SU-DHL-6 (cell line): ENCODE data around the gene SELENOT.

Experiments used
- H2AFZ ChIP-seq: fragments of 200-600 bp; sonication (generic); 2 replicates; pipeline ENCODE4 v1.6.1; 2014; ENCODE audit warnings: low read depth, mild to moderate bottlenecking, moderate library complexity, mixed read lengths, antibody characterized with exemption, low read length; ENCODE audit not compliant: severe bottlenecking
- H3F3A ChIP-seq: fragments of 200-600 bp; shearing (Covaris generic); 2 replicates; pipeline ENCODE4 v1.6.0; 2016; ENCODE audit warnings: antibody characterized with exemption, mild to moderate bottlenecking; ENCODE audit not compliant: insufficient read depth
- H3K27ac ChIP-seq: fragments of 200-600 bp; sonication (generic); 2 replicates; pipeline ENCODE4 v1.5.1; 2016; ENCODE audit warnings: low read depth, mild to moderate bottlenecking, low read length, moderate library complexity, mixed read lengths
- H3K27me3 ChIP-seq: fragments of 200-600 bp; sonication (generic), shearing (Covaris generic); 2 replicates; pipeline ENCODE4 v1.6.0; 2014; ENCODE audit warnings: mild to moderate bottlenecking, low read length
- H3K36me3 ChIP-seq: fragments of 200-600 bp; sonication (generic); 2 replicates; pipeline ENCODE4 v1.6.1; 2014; ENCODE audit warnings: mild to moderate bottlenecking, low read length, mixed read lengths
- H3K4me2 ChIP-seq: fragments of 300-600, 200-600 bp; shearing (Covaris generic), sonication (generic); 2 replicates; pipeline ENCODE4 v1.6.0; 2014; ENCODE audit warnings: low read length, low read depth, mild to moderate bottlenecking; ENCODE audit not compliant: poor library complexity, severe bottlenecking
- H3K4me3 ChIP-seq: fragments of 200-600 bp; sonication (generic); 2 replicates; pipeline ENCODE4 v1.5.1; 2014; ENCODE audit warnings: antibody characterized with exemption, low read length, mild to moderate bottlenecking, mixed read lengths; ENCODE audit not compliant: insufficient read depth, poor library complexity, severe bottlenecking
- H3K79me2 ChIP-seq: fragments of 200-600 bp; sonication (generic); 2 replicates; pipeline ENCODE4 v1.6.1; 2014; ENCODE audit warnings: mild to moderate bottlenecking, low read length, moderate library complexity; ENCODE audit not compliant: insufficient read depth
- H3K9ac ChIP-seq: fragments of 200-600 bp; sonication (generic); 2 replicates; pipeline ENCODE4 v1.7.0; 2014; ENCODE audit warnings: mild to moderate bottlenecking, low read length
- H3K9me2 ChIP-seq: fragments of 200-600 bp; sonication (generic); replicated peaks from 2 replicates; pipeline ENCODE4 v1.6.1; 2014; ENCODE audit warnings: low read length; ENCODE audit not compliant: insufficient read depth
- H3K9me3 ChIP-seq: fragments of 200-600 bp; sonication (generic); 2 replicates; pipeline ENCODE4 v1.6.1; 2014; ENCODE audit warnings: low read length, mixed read lengths; ENCODE audit not compliant: insufficient read depth
- H4K20me1 ChIP-seq: fragments of 200-600 bp; sonication (generic); 2 replicates; pipeline ENCODE4 v1.6.1; 2014; ENCODE audit warnings: low read depth, mild to moderate bottlenecking, antibody characterized with exemption, low read length, moderate library complexity, mixed read lengths
- EZH2phosphoT487 ChIP-seq: fragments of 200-600 bp; sonication (generic), shearing (Covaris generic); conservative IDR thresholded peaks from 2 replicates; pipeline ENCODE4 v1.6.1; 2018; ENCODE audit warnings: mild to moderate bottlenecking, antibody characterized with exemption, low read length, moderate library complexity, mixed read lengths
- TF ChIP-seq, protein P1 (sequence below): fragments of 200-600 bp; sonication (generic); IDR thresholded peaks from one replicate; pipeline ENCODE4 v1.5.1; 2017; ENCODE audit warnings: antibody characterized with exemption, mild to moderate bottlenecking, low read length, moderate library complexity; ENCODE audit not compliant: insufficient read depth, poor library complexity, severe bottlenecking

SELENOT gene

DNA sequence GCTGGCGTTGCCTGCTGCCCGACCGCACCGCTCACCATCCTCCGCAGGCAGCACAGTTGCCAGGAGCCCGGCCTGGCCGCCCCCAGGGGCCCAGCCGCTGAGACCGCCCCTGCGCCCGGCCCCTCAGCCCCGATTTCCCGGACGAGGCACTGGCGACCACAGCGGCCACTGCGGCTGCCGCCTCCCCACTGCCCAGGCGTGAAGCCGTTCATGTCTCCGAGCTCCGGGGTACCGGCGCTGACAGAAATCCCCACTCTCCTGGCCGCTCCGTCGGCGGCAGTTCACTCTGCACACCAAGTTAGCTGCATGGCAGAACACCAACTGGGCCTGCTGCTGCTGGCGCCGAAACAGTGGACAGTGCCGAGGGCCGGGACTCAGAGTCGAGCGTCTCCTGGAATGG, 8.5 kb downstream of the SELENOT start:
- H3F3A ChIP-seq = peaks cover 8% of the 10 kb centered on the region
- no peaks in the 10 kb centered on the region for H3K9me3 ChIP-seq
- H3K36me3 ChIP-seq = peaks cover 34% of the 10 kb centered on the region
- H3K4me2 ChIP-seq = no peak overlapping the region
- TF ChIP-seq EZH2phosphoT487 = no peak
- TF ChIP-seq, protein P1, sequence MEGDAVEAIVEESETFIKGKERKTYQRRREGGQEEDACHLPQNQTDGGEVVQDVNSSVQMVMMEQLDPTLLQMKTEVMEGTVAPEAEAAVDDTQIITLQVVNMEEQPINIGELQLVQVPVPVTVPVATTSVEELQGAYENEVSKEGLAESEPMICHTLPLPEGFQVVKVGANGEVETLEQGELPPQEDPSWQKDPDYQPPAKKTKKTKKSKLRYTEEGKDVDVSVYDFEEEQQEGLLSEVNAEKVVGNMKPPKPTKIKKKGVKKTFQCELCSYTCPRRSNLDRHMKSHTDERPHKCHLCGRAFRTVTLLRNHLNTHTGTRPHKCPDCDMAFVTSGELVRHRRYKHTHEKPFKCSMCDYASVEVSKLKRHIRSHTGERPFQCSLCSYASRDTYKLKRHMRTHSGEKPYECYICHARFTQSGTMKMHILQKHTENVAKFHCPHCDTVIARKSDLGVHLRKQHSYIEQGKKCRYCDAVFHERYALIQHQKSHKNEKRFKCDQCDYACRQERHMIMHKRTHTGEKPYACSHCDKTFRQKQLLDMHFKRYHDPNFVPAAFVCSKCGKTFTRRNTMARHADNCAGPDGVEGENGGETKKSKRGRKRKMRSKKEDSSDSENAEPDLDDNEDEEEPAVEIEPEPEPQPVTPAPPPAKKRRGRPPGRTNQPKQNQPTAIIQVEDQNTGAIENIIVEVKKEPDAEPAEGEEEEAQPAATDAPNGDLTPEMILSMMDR = no peak
- H3K9me2 ChIP-seq = no peaks in the 10 kb centered on the region
- peaks cover 54% of the 10 kb centered on the region for H4K20me1 ChIP-seq
- no peak overlapping the region for H3K27ac ChIP-seq
- H3K27me3 ChIP-seq = no peaks in the 10 kb centered on the region
- no peak overlapping the region for H2AFZ ChIP-seq
- H3K4me3 ChIP-seq = no peak overlapping the region
- H3K9ac ChIP-seq = no peak overlapping the region
- H3K79me2 ChIP-seq = peaks cover 82% of the 10 kb centered on the region

DNA sequence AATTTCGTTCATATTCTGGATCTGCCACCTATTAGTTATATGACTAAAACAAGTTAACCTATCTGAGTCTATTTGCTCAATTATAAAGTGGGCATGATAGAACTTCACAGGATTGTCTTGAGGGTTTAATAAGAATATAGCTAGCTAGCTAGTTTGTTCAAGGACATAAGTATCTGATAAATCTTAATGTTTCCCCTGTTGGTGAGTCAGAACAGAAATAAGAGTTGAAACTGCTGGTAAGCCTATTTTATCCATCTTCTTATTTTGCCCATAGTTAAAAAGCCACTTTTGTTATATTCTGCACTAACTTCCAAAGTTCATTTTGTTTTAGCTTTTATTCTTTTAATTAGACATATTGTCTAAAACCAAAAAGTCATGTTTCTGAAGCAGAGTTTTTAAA, 9.4 kb downstream of the SELENOT start:
- H3K27ac ChIP-seq = no peak overlapping the region
- TF ChIP-seq, protein P1 = no peak
- TF ChIP-seq EZH2phosphoT487 = no peak
- no peak overlapping the region for H2AFZ ChIP-seq
- H3F3A ChIP-seq = no peaks in the 10 kb centered on the region; the same call in 1 of the 2 replicates
- H3K9ac ChIP-seq = no peak overlapping the region
- H3K36me3 ChIP-seq = peaks cover 34% of the 10 kb centered on the region
- H3K4me3 ChIP-seq = no peak overlapping the region
- no peaks in the 10 kb centered on the region for H3K9me2 ChIP-seq
- peaks cover 59% of the 10 kb centered on the region for H4K20me1 ChIP-seq
- H3K79me2 ChIP-seq = peaks cover 82% of the 10 kb centered on the region
- no peaks in the 10 kb centered on the region for H3K27me3 ChIP-seq
- H3K4me2 ChIP-seq = no peak overlapping the region
- no peaks in the 10 kb centered on the region for H3K9me3 ChIP-seq

DNA sequence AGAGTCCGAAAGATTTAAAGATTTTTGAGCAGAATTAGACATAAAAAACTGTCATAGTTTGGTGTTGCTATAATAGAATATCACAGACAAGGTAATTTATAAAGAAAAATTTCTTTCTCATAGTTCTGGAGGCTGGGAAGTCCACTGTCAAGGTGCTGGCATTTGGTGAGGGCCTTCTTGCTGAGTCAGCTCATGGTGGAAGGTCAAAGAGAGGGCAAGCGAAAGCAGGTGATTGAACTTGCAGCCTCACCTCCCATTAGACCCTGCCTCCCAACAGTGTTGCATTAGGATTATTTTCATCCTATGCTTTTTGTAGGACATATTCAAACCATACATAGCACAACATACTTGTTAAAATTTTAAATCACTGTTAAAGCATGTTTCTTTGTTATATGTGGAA, 9.9 kb downstream of the SELENOT start:
- no peak overlapping the region for H3K9ac ChIP-seq
- peaks cover 34% of the 10 kb centered on the region for H3K36me3 ChIP-seq
- H4K20me1 ChIP-seq = peaks cover 57% of the 10 kb centered on the region
- no peak overlapping the region for H3K27ac ChIP-seq
- no peaks in the 10 kb centered on the region; the same call in 1 of the 2 replicates for H3F3A ChIP-seq
- TF ChIP-seq, protein P1 = no peak
- TF ChIP-seq EZH2phosphoT487 = no peak
- no peak overlapping the region for H3K4me2 ChIP-seq
- no peak overlapping the region for H2AFZ ChIP-seq
- H3K9me3 ChIP-seq = no peaks in the 10 kb centered on the region
- no peaks in the 10 kb centered on the region for H3K9me2 ChIP-seq
- H3K27me3 ChIP-seq = no peaks in the 10 kb centered on the region
- peaks cover 82% of the 10 kb centered on the region for H3K79me2 ChIP-seq
- no peak overlapping the region for H3K4me3 ChIP-seq
